Iris pigment epithelial cell (primary cell): ENCODE measurements around the gene AADACL2.
"Not testable (repeated sequence)": the region's sequence is repeated elsewhere in the genome, so short reads cannot be mapped to it uniquely, and the experiment has no call there.

ENCODE experiments used
- DNase-seq: peaks from one replicate; pipeline ENCODE4 v3.0.0-alpha.2; 2011; ENCODE audit warnings: low read depth

The AADACL2 gene, protein sequence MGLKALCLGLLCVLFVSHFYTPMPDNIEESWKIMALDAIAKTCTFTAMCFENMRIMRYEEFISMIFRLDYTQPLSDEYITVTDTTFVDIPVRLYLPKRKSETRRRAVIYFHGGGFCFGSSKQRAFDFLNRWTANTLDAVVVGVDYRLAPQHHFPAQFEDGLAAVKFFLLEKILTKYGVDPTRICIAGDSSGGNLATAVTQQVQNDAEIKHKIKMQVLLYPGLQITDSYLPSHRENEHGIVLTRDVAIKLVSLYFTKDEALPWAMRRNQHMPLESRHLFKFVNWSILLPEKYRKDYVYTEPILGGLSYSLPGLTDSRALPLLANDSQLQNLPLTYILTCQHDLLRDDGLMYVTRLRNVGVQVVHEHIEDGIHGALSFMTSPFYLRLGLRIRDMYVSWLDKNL

GRCh38 chr3:151733613-151734012 lies at the start of gene AADACL2:
Gene AADACL2 (plus strand): TSS chr3:151733927. CDS start chr3:151734036, 109 bp downstream.
- DNase-seq, result no peak

DNA sequence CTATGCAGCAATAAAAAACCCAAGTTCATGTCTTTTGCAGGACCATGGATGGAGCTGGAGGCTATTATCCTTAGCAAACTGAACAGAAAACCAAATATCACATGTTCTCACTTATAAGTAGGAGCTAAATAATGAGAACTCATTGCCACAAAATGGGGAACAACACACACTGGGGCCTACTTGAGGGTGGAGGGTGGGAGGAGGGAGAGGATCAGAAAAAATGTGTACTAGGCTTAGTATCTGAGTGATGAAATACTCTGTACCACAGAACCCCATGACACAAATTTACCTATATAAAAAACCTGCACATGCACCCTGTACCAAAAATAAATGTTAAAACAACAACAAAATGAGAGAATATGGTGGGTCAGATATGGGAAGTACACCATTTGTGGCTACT lies 49.6 kb upstream of the AADACL2 start:
- DNase-seq, result no peak

DNA sequence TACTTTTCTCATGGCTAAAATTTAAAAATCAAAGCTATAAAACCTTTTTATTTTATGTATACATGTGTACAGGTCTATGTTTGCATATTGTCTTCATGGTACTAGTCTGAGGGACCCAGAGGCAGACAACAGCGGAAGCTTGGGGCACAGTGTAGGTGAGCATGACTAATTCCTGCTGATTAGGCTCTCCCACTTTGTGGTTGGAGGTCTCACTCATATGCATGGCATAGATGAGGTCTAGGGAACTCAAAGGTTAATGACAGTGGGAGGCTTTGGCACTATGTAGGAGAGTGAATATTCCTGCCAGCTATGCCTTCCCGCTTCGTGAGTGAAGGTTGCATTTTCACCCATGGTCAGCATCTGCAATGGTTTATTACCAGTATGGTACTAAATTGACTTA lies 47.5 kb upstream of the AADACL2 start:
- no peak for DNase-seq

- peak; percentile 18 for DNase-seq
These were observed 46.7 kb upstream of the AADACL2 start for GRCh38 chr3:151687076-151687475.

GRCh38 chr3:151688571-151688970 lies 45.2 kb upstream of the AADACL2 start:
- no peak for DNase-seq

DNA sequence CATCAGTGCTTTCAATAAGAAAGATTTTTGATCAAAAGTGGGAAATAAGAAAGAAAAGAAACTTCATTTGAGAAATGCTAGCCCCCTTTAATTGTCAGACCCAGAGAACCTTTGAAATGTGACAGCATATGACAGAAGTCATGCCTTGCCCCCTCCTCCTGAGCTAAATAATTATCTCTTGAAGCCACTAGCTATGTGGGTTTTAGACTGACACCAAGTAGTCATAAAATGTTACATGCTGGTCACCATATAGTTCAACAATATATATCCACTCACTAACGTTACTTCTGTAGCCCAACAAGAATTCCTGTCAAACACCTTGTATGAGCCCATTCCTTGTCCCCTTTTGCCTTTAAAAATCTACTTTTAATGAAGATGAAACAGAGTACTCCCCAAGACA lies 43.1 kb upstream of the AADACL2 start:
- no peak for DNase-seq

GRCh38 chr3:151697496-151697895 lies 36.2 kb upstream of the AADACL2 start:
- peak; percentile 76 for DNase-seq

DNA sequence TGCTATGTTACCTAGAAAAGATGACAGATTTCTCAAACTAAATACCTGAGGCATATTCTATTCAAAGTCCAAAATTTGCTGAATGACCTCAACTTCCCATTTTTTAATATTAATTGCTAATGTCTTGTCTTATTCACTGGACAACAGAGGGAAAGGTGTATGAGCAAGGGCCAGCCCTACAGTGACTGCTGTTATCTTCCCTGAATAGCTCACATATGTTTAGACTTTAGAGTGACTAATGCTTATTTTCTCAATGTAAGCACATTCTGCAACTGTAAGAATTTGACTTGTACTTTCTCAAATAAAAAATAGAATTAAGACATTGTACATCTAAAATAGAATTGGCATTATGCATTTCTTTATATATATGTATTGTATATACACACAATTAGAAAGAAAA lies 26.5 kb upstream of the AADACL2 start:
- peak; percentile 51 for DNase-seq

DNA sequence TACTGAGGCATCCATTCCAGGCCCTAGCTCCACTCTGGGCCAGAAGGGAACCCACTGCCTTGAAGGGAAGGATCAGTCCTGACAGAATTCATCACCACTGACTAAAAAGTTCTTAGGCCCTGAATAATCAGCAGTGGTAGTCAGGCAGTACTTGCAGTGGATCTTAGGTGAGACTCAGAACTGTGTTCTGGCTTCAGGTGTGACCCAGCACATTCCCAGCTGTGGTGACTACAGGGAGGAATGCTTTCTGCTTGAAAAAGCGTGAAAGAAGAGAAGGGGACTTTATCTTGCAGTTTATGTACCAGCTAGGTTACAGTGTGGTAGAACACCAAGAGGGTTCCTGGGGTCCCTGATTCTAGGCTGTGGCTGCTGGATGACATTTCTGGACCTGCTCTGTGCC lies 24.9 kb upstream of the AADACL2 start:
- no peak for DNase-seq

- DNase-seq, result peak; percentile 83
These were observed 23.9 kb upstream of the AADACL2 start for GRCh38 chr3:151709847-151710246.

GRCh38 chr3:151721294-151721693 lies 12.4 kb upstream of the AADACL2 start:
- no peak for DNase-seq

GRCh38 chr3:151722856-151723255 lies 10.9 kb upstream of the AADACL2 start:
- DNase-seq, result no peak

DNA sequence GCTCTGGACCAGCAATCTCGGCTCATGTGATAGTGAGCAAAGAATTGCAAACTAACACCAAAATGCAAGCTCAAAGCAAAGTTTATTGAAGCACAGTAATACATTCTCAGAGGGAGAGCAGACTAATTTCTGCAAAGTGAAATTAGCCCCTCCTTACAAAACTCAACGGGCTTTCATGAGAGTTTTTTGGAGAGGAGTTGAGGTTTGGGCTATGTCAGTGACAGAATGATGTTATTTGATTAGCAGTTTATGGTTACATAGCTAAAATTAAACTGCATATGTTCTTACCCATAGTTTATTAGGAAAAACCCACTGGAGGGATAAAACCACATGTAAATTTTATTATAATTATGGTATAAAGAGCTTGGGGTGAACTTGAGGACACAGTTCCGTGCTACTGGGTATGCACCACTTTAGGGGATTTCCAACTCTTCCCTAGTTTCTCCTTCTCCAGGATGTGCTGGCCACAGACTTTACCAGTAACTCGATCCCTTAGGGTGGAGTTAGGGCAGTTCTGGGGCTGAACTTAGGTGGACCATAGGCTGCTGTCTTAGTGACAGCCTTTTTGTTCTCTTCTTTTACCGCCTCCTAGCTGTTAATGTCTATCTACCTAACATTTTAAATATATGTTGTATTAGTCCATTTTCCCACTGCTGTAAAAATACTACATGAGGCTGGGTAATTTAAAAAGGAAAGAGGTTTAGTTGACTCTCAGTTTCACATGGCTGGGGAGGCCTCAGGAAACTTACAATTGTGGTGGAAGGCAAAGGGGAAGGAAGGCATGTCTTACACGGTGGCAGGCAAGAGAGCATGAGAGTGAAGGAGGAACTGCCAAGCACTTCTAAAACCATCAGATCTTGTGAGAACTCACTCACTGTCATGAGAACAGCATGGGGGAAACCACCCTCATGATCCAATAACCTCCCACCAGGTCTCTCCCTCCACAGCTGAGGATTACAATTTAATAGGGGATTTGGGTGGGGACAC lies 8.9 kb upstream of the AADACL2 start:
- DNase-seq, result peak; percentile 52

DNA sequence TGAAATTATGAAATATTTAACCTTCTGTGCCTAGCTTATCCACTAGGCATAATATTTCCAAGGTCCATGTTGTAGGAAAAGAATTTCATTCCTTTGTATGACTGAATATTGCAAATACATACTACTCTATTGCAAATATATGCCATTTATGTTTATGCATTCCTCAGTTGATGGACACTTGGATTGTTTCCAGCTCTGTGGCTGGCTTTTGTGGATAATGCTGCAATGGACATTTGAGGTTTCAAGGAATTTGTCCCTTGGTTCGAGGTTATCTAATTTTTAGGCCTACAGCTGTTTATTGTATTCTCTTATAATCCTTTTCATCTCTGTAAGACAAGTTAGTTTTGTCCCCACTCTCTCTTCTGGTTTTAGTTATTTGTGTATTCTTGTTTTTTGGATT lies 7.7 kb upstream of the AADACL2 start:
- DNase-seq, result peak; percentile 76

DNA sequence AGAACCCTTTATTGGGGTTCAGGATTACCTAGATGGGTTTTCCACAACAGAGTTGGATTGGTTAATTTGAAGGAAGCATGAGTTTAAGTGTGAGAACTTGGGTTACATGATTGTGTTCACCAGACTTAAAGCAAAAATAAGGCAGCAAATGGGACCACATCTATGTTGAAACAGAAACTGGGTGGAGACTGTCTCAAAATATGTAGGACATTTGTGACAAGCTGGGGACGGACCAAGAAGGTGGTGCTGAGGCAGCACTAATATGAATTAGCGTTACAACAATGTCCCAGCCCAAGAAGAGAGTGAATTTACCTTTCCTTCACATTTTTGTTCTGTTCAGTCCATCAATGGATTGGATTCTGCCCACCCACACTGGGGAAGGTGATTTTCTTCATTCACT lies 866 bp upstream of the AADACL2 start:
- no peak for DNase-seq

GRCh38 chr3:151740581-151740980 lies 6.9 kb downstream of the AADACL2 start:
- DNase-seq, result peak; percentile 57

GRCh38 chr3:151743855-151744254 lies 10.1 kb downstream of the AADACL2 start:
- peak; percentile 21 for DNase-seq

DNA sequence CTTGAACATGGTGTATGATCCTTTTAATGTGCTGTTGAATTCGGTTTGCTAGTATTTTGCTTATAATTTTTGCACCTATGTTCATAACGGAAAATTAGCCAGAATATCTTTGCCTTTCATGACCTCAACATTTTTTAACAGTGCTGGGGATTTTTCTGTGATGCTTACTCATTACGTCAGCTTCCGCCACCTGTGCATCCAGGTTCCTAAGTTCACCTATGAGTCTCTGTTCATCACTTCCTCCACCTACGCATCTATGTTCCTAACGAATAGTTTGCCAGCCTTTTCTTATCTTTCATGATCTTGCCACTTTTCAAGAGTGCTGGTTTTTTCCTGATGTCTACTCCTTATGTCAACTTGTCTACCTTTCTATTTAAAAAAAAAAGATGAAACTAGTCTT lies 16.5 kb downstream of the AADACL2 start:
- no peak for DNase-seq

DNA sequence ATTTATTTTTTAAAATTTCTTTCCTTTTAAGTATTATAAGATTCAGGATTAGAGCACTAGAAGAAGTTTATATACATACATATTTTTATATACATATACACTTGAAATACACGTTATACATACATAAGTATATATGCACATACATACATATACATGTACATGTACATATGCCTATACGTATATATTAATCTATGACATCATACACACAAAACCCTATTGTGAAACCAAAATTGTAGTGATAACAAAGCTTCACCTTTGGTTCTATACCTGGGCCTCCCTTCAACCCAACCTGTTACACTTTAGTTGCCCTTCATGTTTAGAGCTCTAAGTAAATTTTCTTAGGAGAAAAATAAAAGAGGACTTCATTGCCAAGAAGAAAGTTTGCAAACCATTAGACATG lies 17.0 kb downstream of the AADACL2 start:
- DNase-seq, result no peak

- DNase-seq, result peak; percentile 82
These were observed 17.4 kb downstream of the AADACL2 start for GRCh38 chr3:151751161-151751560.

GRCh38 chr3:151753846-151754245 lies 20.1 kb downstream of the AADACL2 start:
- DNase-seq, result no peak

DNA sequence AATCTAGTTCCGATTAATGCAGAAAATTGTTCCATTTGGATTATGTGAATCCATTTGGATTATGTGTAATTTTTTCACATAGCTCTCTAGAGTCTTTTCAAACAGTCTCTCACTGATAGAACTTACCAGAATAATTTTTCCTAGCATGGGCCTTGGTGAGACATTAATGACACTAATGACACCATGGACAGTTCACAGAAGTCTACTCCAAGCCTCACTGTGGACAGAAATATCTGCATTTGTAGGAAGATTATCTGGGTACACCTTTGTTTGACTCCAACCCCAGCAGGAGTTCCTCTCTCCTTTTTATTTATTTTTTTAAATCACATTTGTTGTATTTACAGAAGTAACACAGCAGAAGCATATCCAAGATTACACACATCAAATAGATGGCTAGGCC lies 27.9 kb downstream of the AADACL2 start:
- DNase-seq, result no peak

DNA sequence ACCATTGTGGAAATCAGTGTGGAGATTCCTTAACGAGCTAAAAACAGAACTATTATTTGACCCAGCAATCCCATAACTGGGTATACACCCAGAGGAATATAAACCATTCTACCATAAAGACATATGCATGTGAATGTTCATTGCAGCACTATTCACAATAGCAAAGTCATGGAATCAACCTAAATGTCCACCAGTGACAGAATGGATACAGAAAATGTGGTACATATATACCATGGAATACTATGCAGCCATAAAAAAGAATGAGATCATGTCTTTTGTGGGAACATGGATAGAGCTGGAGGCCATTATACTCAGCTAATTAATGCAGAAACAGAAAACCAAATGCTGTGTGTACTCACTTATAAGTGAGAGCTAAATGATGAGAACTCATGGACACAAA lies 31.0 kb downstream of the AADACL2 start:
- DNase-seq, result not testable (repeated sequence)
